Left colon (tissue), 2 donors: Measurements from ENCODE around the gene RAB13. TPM values are rescaled to one million over a fixed set of nuclear protein-coding genes. Genes with fewer than 3 reads are reported as not detected.

Experiments
- ATAC-seq: fragments of 200-7000 bp; cut with Tn5 transposase; one replicate; pipeline ENCODE4 v1.9.1; 2020; ENCODE audit warnings: mild to moderate bottlenecking, moderate library complexity
- DNase-seq, 2 donors: peaks; one replicate each; pipeline ENCODE4 v3.0.0-alpha.2; 2020
- intact Hi-C, 2 donors: fragments of 100-400 bp; cut with DNase I in 1 of 2; cut with micrococcal nuclease in 1 of 2; formaldehyde crosslinking; loops; one replicate each; pipeline versions ENCODE4 v1.11.2 to v1.14.0; 2022; cut with DNase I, micrococcal nuclease
- total RNA-seq, 2 donors: library from RNA; stranded (reverse); fragmentation: NEBNext Ultra II Directional; extraction: Animal tissue kit (Norgen Biotek cat#: 25700); gene quantifications; one replicate each; pipeline ENCODE4 v1.2.1, GENCODE V29; 2021
- donor health status: DM: no; HTN: no; CAD: no.
- donor health status: DM: yes; HTN: yes; CAD: no.

Gene RAB13
- total RNA-seq, 2 donors from 2014 or later, result 61.3 to 65.4 TPM

DNA sequence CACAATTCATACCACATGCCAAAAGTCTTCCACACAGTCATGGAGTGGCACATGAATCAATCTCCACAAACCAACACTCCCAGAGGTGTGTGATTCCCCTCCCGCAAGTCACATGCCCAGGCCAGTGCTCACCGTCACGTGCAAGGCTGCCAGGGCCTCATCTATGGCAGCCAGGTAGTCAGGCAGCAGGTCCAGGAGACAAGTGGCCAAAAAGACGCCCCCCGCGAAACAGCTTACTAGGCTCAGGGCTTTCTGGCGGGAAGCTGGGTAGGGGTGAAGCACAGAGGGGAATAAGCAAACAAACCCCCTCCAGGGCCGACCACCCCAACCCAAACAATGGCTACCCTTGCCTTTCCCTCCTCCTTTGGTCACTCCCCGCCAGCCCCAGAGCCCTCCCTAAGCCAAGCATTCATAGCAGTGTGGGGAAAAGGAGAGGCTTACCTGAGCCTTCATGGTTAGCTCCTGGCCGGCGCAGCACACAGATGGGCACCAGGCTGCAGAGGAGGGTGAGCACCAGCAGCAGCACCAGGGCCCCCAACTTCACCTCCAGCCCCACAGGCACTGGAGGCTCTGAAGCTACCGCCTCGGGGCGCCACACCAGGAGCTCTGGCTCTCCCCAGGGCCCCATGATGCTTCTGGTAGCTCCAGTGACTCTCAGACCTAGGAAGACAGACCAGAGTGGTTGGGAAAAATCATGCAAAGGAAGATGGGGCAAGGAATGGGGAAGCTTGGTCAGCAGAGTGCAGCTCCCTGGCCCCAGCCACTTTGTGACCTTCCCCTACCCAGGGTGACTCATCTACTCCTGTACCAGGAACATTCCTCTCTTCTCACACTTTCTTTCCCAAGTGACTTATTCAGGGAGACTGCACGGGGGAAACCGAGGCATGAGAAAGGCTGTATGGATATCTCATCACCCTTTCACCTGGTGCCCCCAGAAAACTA lies 23.8 kb downstream of the RAB13 start:
- DNase-seq (peak; percentile 32 to 58), ATAC-seq (no peak)
- intact Hi-C loops, result no loop called here

DNA sequence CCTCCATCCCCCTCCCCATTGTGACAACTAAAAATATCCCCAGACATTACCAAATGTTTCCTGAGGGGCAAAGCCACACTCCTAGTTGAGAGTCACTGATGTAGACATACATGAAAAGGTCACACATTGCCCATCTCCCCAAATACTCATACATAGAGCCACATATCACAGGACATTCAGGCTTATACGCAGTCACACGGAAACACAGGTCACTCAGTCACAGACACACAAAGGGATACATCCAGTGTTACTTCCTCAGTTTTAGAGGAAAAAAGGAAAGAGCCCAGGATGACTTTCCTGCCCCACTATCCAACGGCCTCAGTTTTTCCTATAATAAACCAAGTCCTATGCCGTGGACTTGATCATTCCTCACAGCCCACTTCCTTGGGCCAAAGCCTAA lies 24.7 kb downstream of the RAB13 start:
- DNase-seq, result no peak
- intact Hi-C loops, result no loop called here
- no peak for ATAC-seq

DNA sequence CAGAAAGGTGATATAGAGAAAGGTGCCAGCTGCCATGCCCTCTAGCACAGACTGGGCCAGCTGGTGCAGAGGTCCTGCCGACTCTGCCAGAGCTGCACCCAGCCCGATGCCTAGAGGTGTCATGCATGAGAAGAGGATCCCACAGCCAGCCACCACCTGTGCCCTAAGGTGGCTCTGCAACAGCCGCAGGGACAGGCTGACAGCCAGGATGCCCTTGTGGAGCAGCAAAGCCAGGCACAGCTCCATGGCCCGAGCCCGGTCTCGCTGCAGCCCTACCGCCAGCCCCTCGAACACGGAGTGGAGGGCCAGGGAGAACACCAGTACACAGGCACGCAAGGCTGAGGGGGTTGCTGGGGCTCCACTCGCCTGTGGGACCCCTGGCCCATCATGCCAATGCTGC lies 25.9 kb downstream of the RAB13 start:
- no peak for DNase-seq
- intact Hi-C loops, result no loop called here
- no peak for ATAC-seq

DNA sequence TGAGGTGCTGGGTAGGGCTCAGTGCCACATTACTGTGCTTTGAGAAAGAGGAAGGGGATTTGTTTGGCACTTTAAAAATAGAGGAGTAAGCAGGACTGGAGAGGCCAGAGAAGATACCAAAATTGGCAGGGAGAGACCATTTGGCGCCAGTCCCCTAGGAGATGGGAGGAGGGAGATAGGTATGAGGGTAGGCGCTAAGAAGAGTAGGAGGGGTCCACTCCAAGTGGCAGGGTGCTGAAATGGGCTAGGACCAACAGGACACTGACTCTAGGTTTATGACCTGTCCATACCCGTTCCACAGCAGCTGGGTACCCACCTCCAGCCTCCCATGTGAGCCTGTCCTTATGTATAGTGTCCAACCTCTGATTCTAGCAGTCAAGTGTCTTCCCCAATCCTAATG lies 26.7 kb downstream of the RAB13 start:
- DNase-seq (no peak), ATAC-seq (no peak)
- intact Hi-C loops, result no loop called here

DNA sequence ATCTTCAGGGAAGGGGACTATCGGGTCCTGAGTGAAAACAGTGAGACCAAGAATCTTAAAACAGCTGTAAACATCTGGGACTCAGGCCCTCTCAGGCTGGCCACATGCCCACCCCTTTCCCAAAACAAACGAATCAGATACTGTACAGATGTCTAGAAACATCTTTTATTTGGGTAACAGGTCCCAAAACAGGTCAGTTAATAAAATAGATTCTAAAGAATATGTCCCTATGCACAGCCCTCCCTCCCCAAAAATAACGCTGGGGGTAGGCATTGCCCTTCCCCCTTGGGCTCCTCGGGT lies 27.2 kb downstream of the RAB13 start:
- peak in 1 of 2 donors; percentile 42 for DNase-seq
- intact Hi-C loops, result no loop called here
- no peak for ATAC-seq

DNA sequence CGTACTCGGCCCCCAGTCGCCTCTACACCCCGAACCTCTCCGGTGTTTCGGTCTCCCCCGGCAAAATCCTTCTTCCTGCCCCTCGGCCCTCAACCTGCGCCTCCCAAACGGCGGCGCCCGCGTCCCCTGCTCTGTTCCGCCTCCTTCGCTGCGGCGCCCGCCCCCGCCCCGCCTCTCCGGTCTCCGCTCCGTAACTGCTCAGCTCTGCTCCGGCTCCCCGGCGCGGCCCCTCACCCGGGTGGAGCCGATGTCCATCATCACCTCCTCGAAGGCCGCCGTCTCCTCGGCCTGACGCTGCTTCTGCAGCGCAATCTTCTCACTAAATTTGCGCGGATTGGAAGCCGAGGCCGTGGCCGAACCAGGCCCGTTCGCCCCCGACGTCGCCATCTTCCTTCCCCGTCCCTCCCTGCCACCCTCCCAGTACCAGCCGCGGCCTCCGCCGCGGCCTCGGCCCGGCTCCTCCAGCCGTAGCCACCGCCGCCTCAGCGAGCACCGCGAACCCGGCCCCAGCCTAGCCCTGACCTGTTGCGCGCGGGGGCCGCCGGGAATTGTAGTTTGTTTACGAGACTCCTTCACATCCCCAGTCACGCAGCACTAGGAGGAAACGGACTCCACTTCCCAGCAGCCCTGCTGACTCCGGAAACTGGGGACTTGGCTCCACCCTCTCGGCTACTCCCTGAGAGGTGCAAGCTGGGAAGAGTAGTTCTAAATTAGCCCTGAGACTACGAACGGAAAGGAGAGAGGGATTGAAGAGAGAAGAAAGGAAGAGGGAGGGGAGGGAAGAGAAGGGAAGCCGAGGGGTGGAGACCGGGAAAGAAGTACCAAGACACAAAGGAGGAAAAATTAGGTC lies 27.8 kb downstream of the RAB13 start, which contains the start of gene CRTC2:
Gene CRTC2 (minus strand): TSS at position 502 of the 850 bp plus-strand sequence. CDS start 115 bp downstream, at position 387.
- ATAC-seq (peak; percentile 85), DNase-seq (peak; percentile 99 to 100)
- intact Hi-C loops, result no loop called here

DNA sequence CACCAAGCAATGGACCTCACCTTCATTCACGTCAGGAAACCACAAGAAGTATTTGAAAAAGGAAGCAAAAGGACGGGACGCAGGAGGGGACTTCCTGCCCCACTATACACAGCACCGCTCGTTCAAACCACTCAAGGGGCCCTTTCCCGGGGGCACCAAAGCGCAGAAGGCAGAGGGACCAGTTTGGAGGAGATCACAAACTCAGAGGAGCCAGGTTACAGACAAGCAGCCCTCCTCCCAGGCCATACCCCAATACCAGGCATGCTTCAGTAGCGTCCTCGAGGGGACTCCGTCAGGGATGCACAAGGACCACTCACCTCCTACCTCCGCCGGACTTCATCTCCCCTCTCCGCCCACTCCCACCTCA lies 28.4 kb downstream of the RAB13 start:
- intact Hi-C loops, result no loop called here
- DNase-seq (no peak), ATAC-seq (peak; percentile 7)

DNA sequence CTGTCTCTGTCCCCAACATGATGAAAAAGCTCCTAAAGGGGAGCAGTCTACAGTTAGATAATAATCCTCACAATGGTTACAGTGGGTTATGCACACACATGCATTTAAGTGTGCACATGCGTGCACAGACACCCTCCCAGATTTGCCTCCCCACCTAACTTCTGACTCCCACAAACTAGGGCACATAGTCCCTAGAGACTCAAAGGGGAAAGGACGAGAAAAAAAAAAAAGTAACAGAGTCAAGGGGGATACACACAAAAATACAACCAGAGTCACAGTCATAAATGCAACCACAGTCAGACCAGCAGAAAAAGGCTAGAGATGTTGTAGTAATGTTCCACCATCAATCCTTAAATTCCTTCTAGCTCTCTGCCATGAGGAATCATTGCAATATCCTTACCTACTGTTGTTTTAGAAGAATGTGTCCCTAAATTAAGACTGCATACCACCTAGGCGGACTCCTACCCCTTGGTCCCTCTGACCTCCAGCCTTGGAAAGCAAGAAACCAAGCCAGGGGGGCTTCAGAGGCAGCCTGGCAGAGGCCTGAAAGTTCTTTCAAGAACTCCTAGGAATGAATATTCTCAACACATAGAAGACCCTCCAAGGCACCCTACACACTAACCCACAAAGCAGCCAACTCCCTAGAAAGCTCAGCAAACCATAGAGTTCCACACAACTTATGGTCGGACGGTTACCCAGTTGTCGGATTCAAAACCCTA lies 29.0 kb downstream of the RAB13 start:
- ATAC-seq, result no peak
- no peak for DNase-seq
- intact Hi-C loops, result no loop called here

DNA sequence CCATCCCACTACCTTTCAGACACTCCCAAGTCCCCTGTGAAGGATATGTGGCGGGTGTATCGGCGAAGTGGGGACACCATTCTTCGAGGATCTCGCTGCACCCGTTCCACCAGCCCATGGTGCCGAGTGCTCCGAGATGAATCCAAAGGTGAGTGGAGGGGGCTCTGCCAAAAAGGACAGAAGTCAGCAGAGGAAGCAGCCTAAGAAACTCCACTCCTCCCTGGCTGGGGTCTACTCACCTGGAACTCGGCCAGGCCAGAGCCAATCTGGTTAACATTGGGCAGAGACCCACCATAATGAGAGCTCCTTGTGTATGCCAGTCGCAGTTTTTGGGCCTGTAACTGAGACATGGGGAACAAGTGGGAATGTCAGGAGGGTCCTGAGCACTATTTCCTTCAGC lies 31.3 kb downstream of the RAB13 start:
- intact Hi-C loops, result no loop called here
- no peak for ATAC-seq

DNA sequence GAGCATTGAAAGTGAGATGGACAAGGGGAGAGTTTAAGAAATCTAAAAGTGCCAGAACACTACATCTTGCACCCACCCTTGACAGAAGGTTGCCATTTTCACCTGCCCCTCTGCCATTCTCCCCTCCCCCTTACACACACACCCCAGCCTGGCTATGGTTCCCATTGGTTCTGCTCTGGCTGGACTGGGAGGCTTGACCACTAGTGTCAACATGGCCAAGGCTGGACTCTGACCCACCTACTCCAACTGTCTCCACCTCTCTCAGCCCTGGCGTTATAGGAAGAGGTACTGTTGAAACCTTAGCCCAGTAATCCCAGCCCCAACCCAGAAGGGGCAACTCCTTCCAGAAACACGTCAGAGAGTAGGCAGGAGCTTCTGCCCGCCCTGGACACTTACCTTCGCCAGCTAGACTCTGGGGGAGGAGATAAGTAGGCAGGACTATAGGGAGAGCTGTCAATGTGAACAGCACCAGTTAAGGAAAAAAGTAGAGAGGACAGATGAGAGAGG lies 32.2 kb downstream of the RAB13 start:
- no peak for DNase-seq
- intact Hi-C loops, result no loop called here
- no peak for ATAC-seq

More for the DNA sequence above, 31.3 kb downstream of the RAB13 start:
- DNase-seq, result no peak

DNA sequence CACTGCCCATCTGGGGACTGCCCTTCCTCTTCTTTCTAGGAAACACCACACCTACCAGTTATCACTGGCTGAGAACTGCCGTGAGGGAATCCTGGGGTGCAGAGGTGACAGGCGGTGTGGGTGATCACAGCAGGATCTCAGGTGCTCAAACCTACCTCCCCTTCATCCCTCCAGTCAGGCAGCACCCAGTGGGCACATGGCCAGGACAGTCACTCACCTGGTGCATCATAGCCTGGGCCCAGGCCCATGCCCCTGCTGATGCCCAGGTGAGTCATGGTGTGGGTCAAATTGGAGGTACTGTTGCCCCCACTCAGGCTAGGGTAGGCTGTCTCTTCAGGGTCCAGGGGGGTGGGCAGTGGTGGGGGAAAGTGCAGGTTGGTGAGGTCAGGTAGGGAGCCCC lies 34.3 kb downstream of the RAB13 start:
- intact Hi-C loops, result no loop called here
- ATAC-seq (no peak), DNase-seq (no peak)

DNA sequence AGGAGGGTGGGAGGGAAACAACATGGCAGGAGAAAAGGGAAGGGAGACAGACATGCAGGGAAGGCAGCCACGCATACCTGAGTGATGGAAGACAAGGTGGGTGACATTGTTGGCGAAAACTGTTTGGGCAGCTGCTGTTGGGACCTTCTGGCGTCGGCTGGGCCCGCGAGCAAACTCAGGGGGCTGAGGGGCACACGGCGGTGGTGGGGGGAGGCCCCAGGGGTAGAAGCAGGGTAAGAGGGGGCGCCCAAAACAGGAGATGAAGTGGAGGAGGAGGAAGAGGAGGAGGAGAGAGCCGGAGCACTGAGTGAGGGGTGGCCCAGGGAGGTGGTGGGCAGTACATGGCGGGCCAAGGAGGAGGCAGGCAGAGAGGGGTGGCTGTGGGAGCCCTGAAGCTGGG lies 35.0 kb downstream of the RAB13 start:
- DNase-seq, result no peak
- intact Hi-C loops, result no loop called here
- no peak for ATAC-seq

DNA sequence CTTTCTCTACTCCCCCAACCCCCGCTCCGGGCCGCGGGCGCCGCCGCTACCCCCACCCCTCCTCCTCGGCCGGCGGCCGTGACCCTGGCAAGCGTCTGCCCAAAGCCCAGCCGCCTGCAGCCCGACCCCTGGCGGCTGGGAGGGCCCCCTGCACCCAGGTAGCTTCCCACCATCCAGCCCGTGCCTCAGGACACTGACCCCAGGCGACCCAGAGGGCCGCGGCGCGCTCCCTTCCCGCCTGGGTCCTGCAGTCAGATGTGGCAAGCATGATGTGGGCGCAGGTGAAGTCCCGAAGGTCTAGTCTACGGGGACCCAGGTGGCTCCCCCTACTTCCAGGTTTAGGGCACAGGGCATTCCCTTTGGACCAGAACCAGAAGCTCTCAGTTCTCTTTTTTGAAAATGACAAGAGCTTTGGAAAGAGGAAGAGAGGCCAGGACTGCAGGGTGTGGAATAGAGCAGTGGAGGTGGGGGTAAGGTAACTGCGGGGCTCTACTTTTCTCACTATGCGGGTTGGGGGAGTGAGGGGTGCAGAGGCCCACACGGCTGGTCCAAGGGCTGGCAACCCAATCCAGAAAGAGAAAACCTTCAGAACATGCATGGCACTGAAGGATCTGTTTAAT lies 39.4 kb downstream of the RAB13 start, which contains the start of gene DENND4B:
Gene DENND4B (minus strand): TSS at position 97 of the 620 bp plus-strand sequence. CDS start 2,344 bp downstream, outside the sequence.
- ATAC-seq, result peak; percentile 81
- intact Hi-C loops, result loop anchor here in 1 of 2 donors (10.0 kb wide), 1 partner anchor 122 kb away; no protein-coding TSS in a partner anchor
- peak; percentile 81 to 86 for DNase-seq

DNA sequence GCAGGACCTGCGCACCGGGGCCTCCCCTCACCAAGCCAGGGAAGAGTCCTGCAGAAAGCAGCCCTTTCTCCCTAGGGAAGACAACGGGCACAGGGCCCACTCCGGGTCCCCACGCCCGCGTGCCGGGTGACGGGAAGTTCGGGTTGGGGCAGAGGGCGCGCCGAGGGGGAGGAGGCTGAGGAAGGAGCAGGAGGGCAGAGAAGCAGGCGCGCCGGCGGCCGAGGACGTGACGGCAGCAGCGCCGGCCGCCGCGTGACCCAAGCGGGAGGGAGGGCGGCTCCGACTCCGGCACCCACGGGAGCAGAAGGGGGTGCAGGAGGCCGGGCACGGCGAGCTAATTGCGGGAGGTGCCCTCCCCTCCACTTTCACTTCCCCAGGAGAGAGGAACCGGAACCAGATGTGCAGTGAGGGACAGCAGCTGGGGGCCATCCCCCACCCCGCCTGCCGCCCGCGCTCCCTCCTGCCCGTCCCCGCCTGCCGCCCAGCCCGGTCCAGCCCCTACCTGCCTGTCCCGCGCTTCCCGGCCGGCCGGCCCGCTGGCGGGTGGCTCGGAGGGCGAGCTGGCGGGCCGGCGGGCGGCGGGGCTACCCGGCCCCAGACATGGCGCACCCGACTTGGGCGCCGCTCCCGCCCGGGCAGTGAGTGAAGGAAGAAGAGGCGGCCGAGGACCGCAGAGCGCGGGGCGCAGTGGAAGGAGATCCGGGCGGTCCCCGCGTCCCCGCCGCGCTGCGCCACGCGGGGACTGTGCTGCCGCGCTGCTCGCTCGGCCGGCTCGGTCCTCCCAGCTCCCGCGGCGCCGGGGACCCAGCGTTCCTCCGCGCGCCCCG lies 40.1 kb downstream of the RAB13 start:
- ATAC-seq, result peak; percentile 85
- DNase-seq, result peak; percentile 91
- intact Hi-C loops, result loop anchor here in 1 of 2 donors (10.0 kb wide), 1 partner anchor 121 kb away; no protein-coding TSS in a partner anchor

DNA sequence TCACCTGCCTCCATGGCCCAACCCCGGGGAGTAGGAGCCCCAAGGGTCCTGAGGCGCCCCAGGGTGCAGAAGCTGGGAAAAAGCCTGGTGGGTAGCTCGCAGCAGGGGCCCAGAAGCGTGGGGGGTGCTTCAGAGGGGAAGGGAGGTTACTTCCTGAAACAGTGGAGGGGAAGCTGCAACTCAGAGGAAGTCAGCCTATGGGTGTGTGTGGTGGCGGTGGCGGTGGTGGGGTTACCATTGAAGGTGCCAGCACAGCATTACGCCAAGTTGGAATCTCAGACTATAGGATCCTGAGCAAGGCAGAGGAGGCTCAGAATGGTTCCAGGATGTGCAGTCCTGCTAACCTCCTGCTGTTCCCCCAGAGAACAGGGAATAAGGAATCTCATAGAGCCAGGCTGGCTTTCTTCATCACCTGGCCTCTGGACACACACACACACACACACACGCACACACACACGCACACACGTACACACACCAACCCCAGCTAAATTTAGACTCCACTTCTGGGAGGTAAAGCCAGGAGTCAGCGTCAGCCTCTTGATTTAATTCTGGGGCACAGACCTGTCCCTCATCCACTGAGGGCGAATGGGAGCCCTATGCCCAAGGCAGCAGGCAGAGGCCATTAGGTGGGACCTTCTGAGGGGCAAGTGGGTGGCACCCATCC lies 40.9 kb downstream of the RAB13 start:
- DNase-seq (peak; percentile 66 to 71), ATAC-seq (peak; percentile 25)
- intact Hi-C loops, result loop anchor here in 1 of 2 donors (10.0 kb wide), 1 partner anchor 120 kb away; no protein-coding TSS in a partner anchor

DNA sequence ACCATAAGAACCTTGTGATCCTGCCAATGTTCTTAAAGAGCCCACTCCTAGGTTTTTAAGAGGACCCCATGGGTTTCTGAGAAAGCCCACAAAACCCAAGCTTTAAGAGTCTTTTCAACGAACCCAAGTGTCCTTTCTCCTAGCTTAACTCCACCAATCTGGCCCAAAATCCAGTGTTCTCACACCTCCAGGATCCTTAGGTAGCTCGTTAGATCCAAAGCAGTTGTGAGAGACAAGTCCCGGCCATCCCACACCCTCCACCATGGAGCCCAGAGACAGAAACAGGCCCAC lies 41.4 kb downstream of the RAB13 start:
- intact Hi-C loops, result loop anchor here in 1 of 2 donors (10.0 kb wide), 1 partner anchor 120 kb away; no protein-coding TSS in a partner anchor
- no peak for DNase-seq
- ATAC-seq, result no peak
